Right ventricle myocardium superior (tissue), 1 donor: ENCODE data around the gene QSOX2. TPM values are rescaled to one million over a fixed set of nuclear protein-coding genes. Genes with fewer than 3 reads are reported as not detected.
A peak's percentile ranks its signal among the peaks of the same experiment; 100 is the strongest.

ENCODE experiments used
- ATAC-seq: fragments of 200-7000 bp; cut with Tn5 transposase; one replicate; pipeline ENCODE4 v1.9.1; 2020; ENCODE audit warnings: mild to moderate bottlenecking; ENCODE audit not compliant: poor library complexity
- DNase-seq: peaks from one replicate; pipeline ENCODE4 v3.0.0-alpha.2; 2020
- intact Hi-C: fragments of 100-400 bp; cut with DNase I; formaldehyde crosslinking; loops from one replicate; pipeline ENCODE4 v1.11.2; 2022
- total RNA-seq: library from RNA; stranded (reverse); fragmentation: NEBNext Ultra II Directional; extraction: Animal tissue kit (Norgen Biotek cat#: 25700); gene quantifications from one replicate; pipeline ENCODE4 v1.2.1, GENCODE V29; 2021
- donor health status: DM: no; HTN: yes; CAD: no; lungs with severe emphysema.

The QSOX2 gene
- total RNA-seq, 1 donor from 2014 or later, result 7.7 TPM

DNA sequence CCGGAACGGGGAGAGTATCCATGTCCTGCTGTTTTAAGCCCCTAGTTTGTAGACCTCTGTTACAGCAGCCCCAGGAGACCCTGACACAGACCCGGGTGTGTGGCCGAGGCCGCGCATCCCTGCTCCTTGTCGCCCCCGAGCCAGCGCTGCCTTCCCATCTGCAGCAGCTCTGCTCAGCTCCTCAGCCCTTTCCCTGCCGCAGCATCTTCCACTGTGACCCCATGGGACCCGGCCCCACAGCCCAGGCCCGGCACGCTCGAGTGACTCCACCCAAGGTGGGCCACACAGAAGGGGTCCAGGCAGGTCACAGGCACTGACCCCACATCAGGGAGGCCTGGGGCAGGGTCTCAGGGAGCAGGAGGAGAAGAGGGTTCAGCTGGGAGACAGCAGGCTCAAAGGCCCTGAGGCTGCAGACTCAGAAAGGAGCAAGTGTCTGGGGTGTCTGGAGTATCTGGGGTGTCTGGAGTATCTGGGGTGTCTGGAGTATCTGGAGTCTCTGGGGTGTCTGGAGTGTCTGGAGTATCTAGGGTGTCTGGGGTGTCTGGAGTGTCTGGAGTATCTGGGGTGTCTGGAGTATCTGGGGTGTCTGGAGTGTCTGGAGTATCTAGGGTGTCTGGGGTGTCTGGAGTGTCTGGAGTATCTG lies 71.8 kb downstream of the QSOX2 start:
- ATAC-seq (no peak), DNase-seq (peak; percentile 23)
- intact Hi-C loops, result no loop called here

DNA sequence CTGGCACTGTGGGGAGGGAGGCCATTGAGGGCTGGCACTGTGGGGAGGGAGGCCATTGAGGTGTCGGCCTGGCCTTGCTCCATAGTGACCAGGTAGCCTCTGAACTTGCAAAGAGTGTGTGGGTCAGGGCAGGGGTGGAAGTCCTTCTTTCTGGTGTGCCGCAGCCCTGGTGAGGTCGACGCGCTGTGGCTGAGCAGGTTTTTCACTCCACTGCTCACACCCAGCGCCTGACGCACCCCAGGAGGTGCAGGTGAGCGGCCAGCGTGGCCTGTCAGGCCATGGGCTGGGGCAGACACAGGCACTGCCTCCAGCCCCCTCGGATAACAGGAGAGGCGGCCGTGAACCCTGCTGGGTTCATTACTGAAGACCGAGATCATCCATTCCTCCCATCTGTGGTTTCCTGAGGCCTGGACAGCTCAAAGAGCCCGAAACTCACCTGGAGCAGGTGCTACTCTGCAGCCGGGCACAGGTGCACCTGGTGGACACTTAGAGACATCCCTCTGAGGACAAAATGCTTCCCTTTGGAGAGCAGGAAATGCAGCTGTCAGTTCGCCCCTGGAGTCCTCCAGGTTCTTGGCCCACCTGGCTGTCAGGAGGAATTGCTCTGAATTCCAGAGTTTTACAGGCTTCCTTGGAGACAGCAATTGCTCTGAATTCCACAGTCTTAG lies 73.1 kb downstream of the QSOX2 start:
- no peak for ATAC-seq
- intact Hi-C loops, result no loop called here

DNA sequence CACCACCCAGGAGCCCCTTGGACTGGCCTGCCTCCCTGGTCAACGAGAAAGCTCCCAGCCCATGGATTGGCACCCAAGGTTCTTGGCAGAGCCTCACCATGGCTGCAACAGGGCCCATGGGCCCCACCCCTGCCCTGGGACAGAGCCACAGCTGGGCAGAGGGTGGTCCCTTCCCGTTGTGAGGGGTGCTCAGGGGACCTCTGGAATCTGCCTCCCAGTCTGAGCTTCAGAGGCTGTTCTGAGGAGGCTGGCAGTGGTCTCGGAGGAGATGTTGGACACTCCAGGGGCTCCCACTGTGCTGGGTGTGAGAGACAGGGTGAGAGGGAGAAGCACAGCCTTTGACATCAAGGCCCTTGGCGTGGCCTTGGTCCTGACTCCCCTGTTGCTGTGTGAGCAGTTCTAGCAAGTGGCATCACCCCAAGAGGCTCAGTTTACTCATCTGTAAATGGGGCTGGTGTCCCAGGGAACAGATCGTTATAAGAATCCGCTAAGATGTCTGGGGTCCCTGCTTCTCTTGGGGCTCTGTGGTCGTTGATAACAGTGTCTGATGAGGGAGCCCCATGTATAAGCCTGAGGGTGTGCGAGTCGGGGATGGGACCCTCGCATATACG lies 73.7 kb downstream of the QSOX2 start:
- intact Hi-C loops, result no loop called here
- ATAC-seq, result no peak
- DNase-seq, result peak; percentile 22

More for the DNA sequence above, 73.1 kb downstream of the QSOX2 start:
- peak; percentile 15 for DNase-seq

DNA sequence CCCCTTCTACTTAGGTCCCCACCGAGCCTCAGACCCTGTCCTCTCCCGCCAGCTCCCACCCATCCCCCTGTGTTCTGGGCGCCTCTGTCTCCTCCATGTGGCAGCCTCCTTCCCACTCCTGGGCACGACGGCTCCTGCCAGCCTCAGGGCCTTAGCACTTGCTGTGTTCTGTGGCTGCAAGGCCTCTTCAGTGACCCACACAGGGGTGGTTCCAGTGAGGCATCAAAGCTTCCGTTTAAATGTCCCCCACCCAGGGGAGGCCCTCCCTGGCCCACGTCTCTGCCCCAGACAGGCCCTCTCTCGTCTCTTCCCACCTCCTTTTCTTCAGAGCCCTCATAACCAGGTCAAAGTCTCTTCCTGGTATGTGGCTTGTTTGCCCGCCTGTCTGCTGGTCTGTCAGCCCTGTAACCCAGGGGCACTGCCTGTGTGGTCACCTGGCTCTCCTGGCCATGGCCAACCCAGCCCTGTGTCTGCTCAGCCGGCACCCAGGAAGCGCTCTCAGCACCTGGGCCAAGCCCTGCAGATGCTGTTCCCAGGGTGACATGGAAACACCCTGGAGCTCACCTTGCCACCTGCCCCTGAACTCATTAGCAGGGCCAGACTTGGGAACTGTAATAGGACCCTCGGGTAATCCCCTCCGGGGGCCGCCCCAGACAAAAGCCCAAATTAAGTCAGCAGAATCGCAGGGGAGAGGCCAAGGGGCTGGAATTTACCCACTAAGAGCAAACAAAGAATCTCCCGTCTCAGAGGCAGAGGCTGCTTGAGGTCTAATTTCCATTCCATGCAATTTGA lies 74.4 kb downstream of the QSOX2 start:
- intact Hi-C loops, result no loop called here
- peak; percentile 13 for DNase-seq
- no peak for ATAC-seq

DNA sequence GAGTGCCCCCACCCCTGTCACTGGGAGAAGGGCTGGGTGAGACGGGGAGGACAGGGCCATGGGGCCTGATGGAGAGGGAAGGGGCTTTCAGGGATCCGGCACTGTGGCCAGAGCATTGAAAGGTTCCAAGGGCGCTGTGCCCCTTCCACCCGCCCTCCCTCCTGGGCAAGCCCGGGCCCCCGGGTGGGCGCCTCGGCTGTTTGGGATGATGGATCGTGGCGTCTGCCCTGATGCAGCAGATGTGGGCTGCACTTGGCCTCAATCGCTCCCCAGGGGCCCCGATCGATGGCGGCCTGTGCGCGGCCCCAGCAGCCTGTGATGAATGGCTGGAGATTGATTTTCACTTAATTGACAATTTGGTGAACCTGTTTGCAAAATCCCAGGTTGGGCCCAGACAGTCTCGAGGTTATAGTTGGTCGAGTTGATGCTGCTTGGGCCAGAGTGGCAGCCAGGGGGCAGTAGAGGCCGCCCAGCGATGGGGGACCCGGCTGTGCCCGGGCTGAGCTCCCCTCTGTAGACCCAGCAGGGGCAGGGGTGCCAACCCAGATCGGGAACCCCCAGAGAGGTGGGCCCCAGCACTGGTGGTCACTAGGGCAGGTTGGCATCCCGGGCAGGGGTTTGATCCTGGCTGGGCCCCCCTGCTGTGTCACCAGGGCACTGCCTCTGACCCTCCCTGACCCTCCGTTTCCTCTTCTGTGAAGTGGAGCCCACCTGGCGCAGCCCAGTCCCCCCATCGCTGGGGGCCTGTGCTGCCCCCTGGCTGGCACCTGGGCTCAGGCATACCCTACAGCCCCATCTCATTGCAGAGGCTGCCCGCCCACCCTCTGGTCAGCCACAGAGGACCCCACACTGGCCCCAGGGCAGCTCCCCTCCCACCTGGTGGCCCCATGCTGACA lies 75.4 kb downstream of the QSOX2 start:
- DNase-seq (peak; percentile 40), ATAC-seq (peak; percentile 75)
- intact Hi-C loops, result no loop called here

DNA sequence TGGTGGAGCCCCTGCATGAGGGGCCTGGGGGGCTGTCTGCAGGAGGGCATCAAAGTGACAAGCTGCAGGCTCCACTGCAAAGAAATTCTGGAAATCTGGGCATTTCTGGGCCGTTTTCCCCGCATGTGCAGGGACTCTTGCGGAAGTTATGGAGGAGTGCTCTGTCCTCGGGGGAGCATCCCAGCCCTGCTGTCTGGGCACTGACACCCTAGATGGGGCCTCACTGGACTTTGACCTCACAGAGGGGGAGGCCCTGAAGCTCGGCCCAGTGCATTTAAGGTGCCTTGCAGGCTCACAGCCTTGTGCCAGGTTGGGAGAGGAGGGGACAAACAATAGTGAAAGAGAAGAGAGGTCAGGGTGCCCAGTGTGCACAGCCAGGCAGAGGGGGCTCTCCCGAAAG lies 76.1 kb downstream of the QSOX2 start:
- DNase-seq (peak; percentile 13), ATAC-seq (no peak)
- intact Hi-C loops, result loop anchor here (2.0 kb wide), 1 partner anchor 115 kb away; no protein-coding TSS in a partner anchor

DNA sequence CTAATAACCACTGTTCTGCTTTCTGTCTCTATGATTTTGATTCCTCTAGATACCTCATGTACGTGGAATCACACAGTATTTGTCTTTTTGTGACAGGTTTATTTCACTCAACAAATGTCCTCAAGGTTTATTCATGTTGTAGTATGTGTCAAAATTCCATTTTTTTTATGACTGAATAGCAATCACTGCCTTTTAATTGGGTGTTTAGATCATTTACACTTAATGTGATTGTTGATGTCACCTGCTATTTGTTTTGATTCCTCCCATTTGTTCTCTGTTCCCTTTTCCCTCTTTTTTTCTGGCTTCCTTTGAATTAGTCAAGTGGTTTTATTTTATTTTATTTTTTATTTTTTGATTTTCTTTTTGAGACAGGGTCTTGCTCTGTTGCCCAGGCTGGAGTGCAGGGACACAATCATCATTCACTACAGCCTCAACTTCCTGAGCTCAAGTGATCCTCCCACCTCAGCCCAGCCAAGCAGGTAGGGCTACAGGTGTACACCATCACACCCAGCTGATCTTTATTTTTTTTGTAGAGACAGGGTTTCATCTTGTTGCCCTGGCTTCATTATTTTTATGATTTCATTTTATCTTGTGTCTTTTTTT lies 82.3 kb downstream of the QSOX2 start:
- intact Hi-C loops, result no loop called here
- ATAC-seq (no peak), DNase-seq (no peak)

DNA sequence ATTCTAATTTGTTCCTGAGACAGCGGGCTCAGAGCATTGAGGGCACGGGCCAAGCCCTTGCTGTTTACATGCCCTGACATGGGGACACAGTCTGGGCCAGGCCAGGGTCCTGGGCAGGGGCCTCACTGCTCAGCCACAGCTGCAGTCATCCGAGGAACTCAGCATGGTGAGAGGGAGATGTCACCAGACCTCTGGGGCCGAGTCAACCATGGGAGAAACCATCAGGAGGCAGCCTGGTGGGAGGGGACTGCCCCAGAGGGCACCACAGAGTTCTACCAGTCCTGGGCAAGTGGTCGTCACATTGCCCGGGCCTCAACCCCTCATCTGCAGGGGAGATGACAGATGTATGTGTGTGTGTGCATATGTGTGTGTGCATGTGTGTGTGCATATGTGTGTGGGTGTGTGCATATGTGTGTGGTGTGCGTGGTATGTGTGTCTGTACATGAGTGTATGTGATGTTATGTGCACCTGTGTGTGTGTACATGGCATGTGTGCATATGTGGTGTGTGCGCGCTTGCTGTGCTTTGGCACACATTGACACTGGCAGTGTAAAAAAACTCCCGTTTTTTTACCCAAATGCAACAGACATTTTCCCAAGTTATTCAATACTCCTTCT lies 84.5 kb downstream of the QSOX2 start:
- DNase-seq (peak; percentile 21), ATAC-seq (no peak)
- intact Hi-C loops, result no loop called here

DNA sequence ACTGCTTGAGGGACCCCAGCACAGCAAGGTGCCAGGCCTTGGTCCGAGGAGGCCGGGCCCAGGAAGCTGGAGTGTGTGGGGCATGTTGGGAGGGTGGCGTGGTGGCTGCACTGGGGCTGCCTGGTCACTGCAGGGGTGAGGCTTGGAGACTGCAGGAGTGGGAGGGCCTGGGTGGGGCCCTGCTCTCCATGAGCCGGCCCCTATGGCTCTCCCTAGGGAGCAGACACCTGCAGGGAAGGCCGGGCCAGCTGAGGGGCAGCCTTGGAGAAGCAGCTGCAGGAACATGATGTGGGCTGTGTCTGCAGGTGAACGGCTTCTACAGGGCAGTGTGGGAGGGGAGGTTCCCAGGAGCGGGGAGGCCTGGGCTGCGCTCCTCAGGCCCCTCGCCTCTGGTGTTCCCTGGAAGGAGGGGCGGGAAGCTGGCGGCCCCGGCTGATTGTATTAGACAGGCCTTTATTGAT lies 85.2 kb downstream of the QSOX2 start:
- ATAC-seq (no peak), DNase-seq (peak; percentile 31)
- intact Hi-C loops, result no loop called here

DNA sequence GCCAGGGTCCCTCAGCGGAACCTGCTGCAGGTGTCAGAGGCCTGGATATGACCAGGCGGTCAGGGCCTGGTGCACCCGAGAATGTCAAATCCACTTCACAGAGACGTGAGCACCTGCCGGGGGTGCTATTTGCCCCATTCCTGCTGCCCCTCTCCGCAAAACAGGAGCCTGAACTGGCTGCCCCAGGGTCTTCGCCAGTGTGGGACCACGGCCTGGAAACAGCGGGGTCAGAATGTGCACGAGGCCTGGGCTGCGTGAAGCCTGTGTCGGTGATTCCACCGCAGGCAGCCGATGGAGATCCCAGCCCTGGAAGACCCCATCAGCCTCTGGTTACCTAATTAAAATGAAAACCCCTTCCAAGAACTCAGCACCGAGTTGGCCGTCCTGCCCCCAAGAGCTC lies 85.8 kb downstream of the QSOX2 start:
- ATAC-seq (no peak), DNase-seq (peak; percentile 12)
- intact Hi-C loops, result no loop called here

DNA sequence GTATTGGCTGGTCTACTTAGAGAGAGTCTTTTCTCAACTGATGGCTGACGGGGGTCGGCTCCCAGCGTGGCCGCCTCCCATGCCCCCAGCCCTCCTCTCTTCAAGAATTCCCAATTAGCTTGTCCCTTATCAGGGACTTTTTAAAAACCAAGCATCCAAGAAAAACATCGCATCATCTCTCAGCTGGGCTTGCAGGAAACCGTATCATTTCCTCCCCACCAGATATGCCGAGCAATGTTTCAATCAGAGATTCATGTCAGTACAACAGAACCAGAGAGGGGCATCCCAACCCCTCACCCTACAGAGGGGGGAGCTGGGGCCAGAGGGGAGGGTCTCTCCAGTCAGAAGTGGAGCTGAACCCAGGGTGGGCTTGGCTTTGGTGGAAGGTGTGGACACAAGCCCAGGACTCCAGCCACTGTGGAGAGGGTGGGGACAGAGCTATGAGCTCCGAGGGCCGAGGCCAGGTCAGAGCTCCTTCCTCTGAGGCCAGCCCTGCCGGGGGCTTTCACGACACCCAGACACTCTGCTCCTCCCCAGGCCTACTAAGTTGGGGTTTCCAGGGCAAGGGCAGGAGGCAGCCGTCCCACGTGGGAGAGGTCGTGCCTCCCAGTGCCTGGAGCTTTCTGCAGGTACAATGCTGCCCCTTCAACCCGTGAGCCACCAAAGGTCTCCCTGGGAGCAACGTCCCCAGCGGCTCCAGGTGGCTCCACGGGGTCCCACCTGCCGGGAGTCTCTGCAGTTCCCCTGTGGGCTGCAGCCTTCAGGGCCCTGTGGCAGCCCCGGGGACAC lies 87.9 kb downstream of the QSOX2 start:
- ATAC-seq (no peak), DNase-seq (peak; percentile 14)
- intact Hi-C loops, result no loop called here

Other genes starting within 250 kb of the QSOX2 start
- 30.8 TPM for gene NACC2, start 150.5 kb downstream of the QSOX2 start, total RNA-seq
- 16.4 TPM for gene TMEM250, start 126.9 kb downstream of the QSOX2 start, total RNA-seq
- gene LHX3, start 40.7 kb downstream of the QSOX2 start, total RNA-seq, result not detected
- gene CCDC187, start 58.3 kb upstream of the QSOX2 start, total RNA-seq, result not detected
- gene GPSM1, start 81.7 kb upstream of the QSOX2 start, total RNA-seq, result 50.3 TPM
- gene DNLZ, start 117.9 kb upstream of the QSOX2 start, total RNA-seq, result 39.9 TPM
- 0.78 TPM for gene CARD9, start 127.9 kb upstream of the QSOX2 start, total RNA-seq
- gene SNAPC4, start 154.4 kb upstream of the QSOX2 start, total RNA-seq, result 3.3 TPM
- 23.3 TPM for gene ENTR1, start 164.8 kb upstream of the QSOX2 start, total RNA-seq
- gene PMPCA, start 164.8 kb upstream of the QSOX2 start, total RNA-seq, result 80.2 TPM
- 10.5 TPM for gene INPP5E, start 194.0 kb upstream of the QSOX2 start, total RNA-seq
- 21.4 TPM for gene SEC16A, start 237.2 kb upstream of the QSOX2 start, total RNA-seq